Measurements from ENCODE around the gene CNPPD1.

Gene CNPPD1

DNA sequence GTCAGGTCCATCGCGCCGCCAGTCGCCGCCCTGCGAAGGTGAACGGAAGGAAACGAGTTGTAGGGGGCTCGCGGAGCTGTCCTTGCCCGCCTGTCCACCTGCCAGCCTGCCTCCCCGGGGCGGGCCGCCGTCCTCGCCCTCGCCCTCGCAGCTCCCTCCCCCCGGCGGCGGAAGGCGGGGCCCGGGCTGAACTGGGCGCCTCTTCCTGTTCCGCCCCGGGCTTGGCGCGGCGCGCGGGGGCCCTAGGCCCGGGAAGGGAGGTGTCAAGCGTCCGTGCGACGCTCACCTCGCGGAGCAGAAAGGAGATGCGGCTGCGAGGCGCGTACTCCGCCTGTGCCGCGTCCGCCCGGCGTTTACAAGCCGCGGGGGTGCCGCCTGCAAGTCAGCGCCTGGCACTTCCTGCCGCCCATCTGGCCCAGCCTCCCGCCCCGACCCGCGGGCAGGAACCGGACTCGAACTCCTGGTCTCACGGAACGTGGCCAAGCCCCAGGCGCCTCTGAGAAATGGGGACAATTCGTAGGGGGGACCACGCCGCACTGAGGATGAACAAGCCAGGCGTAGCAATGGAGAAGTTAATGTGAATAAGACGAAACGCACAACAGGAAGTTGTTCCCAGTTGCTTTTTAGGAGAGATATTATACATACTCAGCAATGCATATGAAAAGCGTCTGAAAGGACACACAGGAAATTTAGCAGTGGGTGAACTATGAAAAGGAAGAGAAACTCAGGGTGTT is at the start of gene CNPPD1:
CNPPD1 (minus strand) TSS at position 108 of the 734 bp plus-strand sequence; CDS start at position 11, 97 bp downstream.
- peak; percentile 82 for DNase-seq (ENCODE audit: low read depth)

DNA sequence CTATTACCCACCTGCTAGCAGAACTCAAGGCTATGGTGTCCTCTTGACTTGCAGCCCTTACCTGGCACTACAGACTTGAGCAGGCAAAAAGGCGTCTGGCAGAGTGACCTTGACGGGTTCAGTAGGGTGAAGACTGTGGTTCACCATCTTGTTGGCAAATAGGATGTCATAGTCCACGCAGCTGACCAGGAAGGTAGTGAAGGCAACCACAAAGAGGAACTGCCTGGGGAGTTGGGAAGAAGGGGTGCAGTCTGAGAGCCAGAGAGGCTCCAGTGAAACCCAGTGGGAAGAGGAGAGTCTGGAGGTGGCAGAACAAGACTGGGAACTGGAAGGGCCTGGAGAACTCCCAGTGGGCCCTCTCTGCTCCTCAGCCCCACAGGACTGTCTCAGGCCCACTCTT is 48.6 kb upstream of the CNPPD1 start:
- no peak for DNase-seq (ENCODE audit: low read depth)

DNA sequence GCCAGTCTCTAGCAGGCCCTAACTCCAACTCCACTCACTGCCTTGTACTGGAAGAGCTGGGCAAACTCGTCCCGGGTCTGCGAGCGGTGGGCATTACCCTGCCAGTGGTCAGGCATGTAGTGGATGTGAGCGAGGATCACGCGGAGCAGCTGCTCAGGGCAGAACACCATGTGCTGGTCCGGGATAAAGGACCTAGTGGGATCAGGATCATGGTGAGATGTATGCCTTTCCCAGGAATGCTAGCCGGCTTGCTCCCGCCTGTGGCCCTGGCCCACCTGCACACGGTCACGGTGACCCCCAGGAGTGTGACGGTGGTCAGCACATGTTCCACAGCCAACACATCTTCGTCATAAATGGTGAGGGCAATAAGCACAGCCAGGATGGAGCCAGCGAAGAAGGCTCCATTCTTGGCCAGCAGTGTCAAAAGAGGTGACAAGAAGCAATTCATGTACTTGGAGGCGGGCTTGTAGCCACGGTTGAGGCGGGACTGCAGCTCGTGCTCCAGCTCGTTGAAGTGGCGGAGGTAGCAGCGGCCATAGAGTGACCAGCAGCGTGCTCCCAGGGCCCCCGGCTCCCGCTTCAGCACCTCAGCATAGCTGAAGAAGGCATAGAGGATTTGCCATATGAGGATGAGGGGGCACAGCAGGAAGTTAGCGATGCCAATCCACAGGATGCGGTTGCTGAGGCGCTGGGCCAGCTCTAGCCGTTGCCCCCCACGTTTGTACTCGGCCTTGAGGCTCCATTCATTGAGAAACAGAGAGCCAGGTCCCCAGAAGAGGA is 47.3 kb upstream of the CNPPD1 start:
- DNase-seq (ENCODE audit: low read depth), result no peak

DNA sequence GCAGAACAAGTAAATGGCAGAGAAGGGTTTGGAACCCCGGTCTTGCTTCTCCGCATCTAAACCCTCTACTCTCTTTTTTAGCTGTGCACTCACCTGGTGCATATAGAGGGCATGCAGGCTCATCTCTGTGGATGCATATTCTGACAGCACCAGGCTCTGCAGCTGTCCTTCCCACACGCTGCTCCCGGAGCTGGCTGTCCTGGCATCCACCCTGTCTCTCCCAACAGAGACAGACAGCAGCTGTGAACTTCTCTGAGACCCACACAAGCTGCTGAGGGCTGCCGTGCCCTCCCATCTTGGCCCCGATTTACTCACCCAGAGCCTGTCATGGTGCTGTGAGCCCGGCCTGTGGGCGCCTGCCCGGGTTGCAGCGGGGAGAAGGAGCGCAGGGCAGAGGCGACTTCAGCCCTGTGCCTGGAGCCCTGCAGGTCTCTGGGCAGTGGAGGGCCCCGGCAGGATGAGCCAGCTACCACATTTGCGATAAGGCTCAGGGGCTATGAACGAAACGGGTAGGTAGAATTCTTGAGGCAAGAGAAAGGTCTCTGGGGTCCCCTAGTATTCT is 45.3 kb upstream of the CNPPD1 start:
- no peak for DNase-seq (ENCODE audit: low read depth)

DNA sequence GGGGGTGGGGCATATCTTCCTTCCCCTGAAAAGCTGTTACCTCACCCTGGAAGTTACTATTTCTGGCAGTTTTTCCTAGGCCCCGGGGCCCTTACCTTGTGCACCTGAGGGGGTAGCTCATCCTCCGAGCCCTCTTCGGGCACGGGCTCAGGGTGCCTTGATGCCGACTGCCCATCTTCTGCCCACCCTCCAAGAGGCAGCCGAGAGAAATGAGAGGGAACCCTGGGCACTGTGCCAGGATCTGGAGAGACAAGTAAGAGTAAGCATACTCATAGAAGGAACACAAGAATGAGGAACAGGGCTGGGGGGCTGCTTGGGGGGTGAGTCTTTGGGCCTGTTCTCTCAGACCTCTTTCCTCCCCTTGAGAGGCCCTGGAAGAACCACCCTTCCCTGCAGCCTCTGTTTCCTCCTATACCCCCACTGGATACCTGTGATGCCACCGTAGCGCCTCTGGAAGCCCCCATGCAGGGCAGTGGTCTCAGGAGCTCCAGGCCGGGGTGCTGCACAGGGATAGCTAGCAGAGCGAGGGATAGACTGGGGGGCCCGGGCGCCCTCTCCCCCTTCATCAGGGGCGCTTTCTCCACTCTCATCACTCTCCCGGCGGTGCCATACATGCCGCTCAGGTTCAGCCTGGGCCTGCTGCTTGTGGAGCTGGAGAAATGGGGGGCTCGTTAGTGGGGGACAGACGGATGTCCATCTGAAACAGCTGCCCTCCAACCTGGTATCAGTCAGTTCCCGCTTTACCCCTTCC is 44.1 kb upstream of the CNPPD1 start:
- DNase-seq (ENCODE audit: low read depth), result no peak

DNA sequence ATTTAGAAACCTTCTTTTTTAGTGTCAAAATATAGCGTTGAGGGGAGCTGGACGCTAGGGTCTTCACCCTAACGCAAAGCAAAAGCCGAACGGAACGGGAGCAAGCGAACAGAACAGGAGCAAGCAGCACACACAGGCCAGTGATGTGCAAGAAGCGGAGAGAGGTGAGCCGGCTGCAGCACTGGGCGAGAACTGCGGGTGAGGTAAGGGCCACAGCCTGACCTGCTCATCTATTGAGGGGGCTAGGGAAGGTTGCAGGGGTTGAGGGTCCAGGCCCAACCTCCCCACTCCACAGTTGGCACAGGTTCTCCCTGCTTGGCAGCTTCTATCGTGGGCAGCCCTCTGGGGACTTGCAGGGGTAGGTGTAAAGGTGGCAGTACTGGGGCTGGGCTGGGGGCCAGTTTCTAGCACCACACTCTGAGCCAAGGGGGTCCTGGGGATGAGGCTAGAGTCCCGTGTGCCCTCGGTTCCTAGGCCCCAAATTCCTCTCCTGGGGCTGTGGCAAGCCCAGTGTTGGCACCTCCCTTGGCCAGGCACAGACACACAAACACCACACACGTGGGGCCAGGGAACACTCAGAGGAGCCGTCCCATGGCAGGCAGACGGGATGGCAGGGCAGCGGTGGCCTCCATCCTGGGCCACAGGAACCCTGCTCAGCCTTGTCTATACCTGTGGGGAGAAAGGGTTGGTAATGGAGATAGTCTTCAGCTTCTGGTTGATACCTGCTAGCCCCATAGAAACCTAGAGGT is 43.2 kb upstream of the CNPPD1 start:
- DNase-seq (ENCODE audit: low read depth), result no peak

DNA sequence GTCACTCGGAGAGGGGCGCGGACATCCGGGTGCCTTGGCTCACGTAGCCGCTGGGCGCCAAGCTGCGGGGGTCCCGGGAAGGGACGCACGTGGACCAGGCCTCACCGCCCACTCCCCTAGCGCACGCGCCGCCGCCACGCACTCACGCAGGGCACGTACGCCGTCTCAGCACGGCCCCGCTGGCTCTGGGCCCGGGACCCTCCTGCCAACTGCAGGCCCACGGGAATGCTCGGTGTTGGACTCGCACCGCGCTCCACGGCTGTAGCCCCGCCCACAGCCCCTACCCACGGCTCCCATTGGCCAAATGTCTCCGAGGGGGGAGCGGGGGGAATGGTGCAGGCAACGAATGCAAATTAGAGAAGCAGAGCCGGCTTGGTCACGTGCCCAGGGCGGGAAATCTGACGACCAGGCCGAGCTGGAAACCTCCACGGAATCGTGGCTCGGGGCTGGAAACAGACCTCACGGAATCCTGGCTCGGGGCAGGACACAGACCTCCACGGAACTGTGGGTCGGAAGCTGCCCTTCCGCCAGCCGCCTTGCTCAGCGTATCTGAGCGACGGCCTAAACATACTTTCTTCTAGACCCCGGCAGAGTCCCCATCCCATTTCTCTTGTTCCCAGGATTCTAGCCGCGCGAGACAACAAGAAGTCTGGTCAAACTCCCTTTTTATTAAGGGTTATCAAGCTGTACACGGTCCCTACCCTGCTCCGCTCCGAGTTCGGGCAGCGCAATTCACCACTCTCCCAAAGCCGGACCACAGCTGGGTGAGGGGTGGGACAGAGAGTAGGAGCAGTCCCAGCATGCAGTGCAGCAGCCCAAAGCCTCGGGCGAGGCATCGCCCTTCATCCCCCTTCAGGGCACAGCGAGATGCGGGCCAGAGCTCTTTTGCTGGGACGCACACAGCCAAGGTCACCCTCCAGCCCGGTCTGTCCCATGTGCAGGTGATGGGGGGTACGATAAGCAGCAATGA is 42.3 kb upstream of the CNPPD1 start, which contains the start of gene ABCB6:
ABCB6 (minus strand) TSS at position 227 of the 970 bp plus-strand sequence. CDS start 285 bp downstream, outside the sequence.
- DNase-seq (ENCODE audit: low read depth), result peak; percentile 81

DNA sequence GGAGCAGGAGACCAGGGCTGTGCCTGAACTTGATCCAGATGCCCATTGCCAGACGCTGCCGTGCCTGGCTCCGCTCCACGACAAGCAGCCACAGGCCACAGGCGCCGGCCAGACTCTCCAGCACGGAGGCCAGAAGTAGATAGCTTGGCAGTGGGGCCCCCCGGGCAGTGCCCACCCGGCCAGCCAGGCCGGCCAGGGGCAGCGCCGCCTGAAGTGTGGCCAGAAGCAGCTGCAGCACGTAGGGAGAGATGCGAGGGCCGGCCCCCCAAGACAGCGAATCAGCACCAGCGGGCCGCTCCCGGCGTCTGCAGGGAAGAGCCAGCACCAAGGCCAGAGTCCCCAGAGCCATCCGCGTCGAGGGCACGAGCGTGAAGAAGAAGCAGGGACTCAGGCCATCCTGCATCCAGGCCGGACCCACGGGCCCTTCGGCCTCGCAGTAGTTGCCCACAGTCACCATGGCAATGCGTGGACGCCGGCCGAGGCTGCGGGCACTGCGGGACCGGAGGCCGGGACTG is 41.5 kb upstream of the CNPPD1 start:
- DNase-seq (ENCODE audit: low read depth), result no peak

DNA sequence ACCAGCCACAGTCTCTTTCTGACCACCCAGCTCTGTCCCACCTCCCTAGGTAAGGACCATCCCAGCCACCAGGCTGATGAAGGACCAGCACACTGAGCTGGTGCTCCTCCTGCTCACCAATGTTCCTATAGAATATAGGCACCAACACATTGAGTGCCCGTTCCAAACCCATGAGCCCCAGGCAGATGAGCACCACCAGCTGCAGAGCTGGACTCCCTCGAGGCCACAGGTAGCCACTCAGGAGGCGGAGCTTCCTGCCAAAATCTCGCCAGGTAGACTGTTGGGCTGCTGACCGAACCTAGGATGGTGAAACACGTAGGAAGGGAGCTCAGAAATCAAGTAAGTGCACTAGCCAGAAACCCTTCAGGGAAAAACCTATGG is 39.8 kb upstream of the CNPPD1 start:
- DNase-seq (ENCODE audit: low read depth), result no peak

DNA sequence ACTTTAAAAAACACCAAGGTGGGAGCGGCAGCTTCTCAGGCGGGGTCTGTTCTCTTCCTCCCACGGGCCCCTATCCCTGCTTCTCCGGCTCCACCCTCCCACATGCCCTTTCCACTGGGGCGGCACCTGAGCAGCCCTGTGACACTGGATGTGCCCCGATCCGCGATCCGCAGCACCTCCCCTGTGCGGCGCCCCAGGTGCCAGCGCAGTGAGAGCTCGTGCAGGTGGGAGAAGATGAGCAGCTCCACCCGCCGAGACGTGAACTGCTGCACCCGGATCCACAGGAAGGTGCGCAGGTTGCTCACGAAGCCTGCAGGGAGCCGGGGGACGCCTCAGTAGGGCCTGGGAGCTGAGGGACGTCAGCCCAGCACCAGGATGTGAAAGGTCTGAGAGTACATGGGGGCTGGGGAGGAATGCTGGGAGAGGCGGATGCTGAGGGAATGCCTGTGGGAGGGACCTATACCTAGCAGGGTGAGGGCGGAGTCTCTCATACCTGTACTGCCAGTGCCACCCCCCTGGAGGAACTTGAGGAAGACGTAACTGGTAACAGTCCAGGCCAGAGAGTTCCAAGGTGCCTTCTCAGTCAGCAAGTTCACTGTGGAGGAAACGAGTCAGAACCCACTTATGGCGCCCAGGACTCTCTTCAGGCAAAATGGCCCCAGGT is 39.3 kb upstream of the CNPPD1 start:
- DNase-seq (ENCODE audit: low read depth), result no peak

DNA sequence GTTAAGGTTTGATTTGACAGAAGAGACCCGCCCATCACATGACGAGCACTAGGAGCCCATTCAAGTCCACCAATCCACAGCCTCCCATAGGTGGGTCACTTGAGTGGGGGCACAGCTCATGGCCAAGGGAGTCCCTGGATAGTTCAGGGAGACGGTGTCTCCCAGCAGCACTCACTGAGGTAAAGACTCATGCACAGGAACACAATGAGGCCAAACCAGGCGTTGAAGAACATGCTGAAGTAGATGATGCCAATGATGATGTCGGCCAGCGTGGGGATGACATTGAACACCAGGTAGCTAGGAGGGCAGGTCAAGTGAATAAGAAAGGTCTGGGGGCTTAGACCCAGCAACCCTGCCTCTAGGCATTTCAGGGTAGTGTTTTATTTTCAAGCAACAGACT is 38.1 kb upstream of the CNPPD1 start:
- no peak for DNase-seq (ENCODE audit: low read depth)

DNA sequence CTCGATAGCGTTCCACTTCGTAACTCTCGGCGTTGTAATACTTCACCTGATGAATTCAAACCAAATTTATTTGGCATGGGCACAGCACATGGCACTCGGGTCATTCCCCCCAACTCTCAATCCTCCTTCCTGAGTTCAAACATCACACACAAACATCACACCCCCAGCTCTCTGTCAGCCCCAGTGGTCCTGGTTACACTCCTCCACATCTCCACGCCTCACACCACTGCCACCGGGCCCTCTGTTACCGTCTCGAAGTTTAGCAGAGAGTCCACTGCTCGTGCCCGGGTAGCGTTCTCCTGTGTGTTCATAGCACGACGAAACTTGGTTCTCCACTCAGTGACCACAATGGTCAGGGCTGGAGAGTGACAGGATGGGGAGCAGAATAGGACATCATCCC is 37.4 kb upstream of the CNPPD1 start:
- no peak for DNase-seq (ENCODE audit: low read depth)

DNA sequence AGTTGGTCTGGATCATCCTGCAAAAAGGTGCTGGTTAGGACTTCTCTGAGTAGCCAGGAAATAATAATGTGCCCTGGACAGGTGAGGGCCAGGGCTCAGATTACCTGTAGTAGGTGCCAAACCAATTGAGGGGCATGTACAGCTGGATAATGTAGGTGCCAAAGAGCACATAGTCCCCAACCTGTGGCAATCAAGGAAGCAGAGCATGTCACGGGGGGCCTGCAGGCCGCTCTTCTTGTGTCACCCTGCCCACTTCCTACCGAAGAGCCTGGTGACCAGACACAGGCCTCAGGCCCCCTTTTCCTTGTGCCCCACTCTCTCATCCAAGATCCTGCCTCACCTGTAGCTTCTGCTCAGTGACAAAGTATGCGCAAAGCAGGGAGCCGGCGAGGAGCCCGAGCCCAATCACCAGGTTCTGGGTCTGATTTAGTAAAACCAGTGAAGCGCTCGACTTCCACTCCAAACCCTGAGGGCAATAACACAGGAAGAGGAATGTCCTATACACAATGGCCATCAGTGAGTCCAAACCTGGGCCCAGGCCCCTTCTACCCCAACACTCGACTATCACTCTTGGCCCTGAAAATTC is 36.9 kb upstream of the CNPPD1 start:
- no peak for DNase-seq (ENCODE audit: low read depth)

DNA sequence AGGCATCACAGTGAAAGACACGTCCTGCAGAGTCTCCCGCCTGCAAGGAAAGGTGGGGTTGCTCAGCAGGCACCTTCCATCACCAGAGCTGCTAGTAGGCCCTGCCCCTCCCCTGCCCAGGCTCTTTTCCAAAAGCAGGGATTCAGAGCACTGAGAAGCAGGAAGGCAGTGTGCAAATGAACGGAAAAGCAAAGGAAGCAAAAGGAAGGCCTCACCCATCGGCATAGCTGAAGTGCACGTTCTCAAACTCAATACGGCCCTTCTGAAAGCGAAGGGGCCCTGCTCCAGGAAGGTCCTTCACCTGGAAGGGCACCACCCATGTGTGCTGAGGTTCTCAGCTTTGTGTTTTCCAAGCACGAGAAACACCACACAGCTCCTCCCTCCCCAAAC is 36.3 kb upstream of the CNPPD1 start:
- no peak for DNase-seq (ENCODE audit: low read depth)

DNA sequence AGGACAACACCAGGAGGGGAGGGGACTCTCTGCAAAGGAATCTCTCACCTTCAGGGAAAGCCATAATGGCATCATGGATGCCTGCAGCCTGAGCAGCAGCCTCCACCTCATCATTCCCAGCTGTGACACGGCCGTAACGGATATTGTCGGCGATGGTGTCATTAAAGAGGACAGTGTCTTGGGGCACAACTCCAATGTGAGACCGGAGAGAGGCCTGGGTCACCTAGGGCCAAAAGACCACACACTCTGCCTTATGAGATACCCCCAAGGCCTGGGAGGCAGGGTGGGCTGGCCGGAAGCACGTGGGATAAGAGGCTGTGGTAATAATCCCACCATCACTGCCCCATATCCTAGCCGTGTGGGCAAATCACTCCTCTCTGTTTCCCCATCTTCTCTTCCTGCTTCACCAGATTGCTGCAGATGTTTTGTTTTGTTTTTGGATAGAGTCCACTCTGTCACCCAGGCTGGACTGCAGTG is 34.2 kb upstream of the CNPPD1 start:
- no peak for DNase-seq (ENCODE audit: low read depth)

DNA sequence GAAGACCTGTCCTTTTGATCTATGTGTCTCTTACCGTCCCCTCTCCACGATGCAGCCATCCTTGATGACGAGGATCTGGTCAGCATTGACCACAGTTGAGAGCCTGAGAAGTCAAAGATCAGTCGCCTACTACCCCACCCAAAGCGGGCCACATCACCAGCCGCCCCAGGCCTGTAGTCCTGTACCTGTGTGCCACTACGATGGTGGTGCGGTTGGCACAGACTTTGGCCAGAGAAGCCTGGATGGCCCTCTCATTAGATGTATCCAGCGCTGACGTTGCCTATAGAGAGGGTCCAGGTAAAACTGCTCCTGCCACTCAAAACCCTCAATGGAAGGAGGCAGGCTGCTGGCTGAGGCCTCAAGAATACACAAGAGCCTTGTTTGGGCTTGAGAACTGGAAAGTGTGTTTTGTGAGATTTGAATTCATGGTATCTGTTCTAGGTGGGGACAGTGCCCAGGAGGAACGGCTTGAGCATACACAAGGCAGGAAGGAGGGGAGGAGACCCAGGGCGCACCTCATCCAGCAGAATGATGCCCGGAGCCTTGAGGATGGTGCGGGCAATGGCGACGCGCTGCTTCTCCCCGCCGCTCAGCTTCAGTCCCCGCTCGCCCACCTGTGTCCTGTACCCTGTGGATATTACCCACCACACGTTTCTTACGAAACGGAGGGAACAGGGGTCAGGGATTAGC is 33.6 kb upstream of the CNPPD1 start:
- DNase-seq (ENCODE audit: low read depth), result no peak

DNA sequence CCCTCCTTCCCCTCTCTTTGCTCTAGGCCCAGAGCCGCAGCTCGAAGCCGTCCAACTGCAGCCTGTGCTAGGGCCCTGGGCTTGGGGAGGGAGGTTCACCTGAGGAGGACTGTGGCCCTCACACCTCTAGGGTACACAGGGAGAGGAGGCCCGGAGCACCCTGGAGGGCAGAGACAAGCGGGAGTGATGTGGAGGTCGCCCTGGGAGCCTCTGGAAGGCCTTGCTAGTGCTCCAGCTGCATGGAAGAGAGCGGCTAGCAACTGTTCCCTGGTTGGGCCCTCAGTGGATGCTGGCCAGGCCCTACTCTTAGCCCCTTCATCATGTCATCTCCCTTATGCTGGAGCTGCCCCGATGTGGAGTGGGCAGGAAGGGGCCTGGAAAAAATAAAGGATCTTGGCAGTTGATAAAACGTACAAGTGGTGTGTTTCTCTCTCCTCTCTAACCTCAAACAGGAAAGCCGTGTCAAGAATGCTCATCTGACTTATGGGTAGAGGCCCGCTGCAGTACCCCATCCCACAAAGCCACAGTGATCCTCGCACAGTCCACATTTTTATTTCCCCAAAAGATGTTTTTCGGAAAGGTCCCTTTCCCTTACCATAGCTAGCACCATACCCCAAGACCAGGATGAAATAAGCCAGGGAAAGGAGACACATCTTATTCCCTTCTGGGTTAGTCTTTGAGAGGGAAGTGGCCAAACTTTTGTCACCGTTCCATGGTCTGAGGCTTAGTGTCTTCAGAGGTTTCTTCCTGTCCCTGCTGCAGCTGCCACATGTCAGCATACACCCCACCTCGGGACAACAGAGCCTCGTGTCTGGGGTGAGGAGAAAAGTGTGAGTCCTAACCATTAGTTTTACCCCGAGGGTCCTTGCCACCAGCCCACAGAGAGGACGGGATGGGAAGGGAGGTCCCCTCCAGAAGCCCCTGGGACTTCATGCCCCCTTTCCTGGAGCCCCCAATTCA is 32.8 kb upstream of the CNPPD1 start:
- DNase-seq (ENCODE audit: low read depth), result no peak
